ENCODE measurements around the gene STEAP2.

STEAP2 gene

DNA sequence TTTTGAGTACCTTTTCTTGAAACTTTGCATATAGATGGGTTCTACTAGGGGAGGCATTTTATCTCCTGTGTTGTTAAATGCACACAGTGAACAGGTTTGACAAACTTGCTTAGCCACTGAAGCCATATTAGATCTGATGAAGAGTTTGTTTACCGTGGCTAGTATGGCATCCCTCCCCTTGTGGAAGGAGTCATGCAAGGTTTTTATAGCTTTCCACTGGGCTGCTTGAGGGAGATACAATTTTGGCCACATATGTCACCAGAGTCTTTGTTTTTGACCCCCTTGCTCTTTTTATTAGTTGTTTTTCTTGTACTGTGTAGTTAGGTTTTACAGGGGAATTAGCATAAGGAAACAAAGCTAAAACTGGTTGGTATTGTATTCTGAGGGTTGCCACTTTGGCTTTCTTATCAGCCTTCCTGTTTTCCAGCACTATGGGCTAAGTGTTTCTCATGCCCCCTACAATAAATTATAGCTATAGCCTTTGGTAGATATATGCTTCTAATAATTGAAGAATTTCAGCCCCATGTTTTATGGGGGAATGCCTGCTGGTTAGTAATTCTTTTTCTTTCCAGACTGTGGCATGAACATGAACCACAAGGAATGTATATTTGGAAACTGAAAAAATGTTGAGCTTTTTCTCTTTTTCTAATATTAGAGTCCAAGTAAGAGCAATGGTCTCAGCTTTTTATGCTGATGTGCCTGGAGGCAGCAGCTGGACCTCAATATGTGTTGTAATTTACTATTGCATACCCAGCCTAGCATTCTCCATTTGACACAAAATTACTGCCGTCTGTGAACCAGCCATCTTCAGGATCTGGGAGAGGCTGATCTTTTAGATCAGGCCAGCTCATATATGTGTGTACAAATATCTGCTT is 18.4 kb upstream of the STEAP2 start:
- DNase-seq (ENCODE audit: low spot score), result no peak

DNA sequence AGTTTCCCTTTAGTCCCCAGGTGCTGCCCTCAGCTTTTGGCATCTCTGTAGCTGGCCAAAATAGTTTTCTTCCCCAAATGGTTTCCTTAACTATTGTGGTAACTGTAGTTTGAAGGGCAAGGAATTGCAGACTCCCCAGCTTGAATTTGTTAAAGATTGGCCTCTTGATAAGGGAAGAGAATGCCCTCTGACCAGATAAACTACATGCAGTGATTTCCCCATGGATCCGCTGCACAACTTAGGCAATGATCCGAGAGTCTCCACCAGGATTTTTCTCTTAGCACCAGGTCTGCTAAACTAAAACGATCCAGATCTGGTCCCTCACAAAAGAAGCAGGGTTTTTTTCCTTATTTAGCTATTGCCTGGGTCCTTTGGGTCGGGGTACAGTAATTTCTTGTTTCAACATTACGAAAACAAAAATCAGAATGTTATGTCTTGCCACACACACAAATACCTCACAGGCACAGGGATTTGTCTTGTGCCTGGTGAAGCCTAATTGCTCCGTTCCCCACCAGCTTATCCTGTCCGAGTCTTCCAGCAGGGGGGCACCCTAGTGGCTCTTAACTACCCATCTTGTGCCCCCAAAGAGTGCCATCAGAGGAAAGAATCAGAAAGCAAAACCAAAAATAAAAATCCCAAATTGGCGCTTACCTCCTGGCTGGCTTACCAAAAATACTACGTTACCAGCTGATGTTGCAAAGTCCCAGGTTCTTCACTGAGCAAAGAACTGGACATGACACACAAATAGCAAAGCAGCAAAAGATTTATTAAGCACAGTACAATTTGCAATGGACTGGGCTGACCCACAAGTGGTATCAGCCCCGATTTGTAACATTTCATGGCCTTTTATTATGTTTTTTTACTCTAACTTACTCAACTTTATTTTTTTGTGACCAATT is 16.4 kb upstream of the STEAP2 start:
- DNase-seq (ENCODE audit: low spot score), result no peak

DNA sequence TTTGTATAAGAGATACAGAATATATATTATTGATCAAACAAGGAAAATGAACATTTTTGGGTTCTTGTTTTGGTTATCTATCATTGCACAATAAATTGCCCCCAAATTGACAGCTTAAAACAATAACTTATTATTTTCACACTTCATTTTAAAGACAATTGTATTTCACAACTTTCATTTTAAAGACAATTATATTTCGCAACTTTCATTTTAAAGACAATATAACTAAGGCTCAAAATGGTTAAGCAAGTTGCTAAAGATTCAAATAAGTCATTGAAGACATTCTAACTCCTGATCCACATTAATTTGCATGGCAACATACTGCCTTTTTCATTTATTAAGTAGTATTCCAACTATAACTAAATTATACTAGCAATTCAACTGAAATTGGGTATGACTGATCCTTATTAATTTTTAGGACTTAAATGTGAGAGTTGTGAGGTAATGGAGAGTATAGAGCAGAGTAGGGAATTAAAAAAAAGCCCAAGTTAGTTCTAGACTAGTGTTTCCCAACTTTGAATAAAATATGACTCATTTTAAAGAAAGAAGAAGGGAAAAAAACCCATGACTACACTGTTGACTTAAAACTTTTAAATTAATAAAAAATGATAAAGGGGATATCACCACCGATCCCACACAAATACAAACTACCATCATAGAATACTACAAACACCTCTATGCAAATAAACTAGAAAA is 9.9 kb upstream of the STEAP2 start:
- DNase-seq (ENCODE audit: low spot score), result no peak

DNA sequence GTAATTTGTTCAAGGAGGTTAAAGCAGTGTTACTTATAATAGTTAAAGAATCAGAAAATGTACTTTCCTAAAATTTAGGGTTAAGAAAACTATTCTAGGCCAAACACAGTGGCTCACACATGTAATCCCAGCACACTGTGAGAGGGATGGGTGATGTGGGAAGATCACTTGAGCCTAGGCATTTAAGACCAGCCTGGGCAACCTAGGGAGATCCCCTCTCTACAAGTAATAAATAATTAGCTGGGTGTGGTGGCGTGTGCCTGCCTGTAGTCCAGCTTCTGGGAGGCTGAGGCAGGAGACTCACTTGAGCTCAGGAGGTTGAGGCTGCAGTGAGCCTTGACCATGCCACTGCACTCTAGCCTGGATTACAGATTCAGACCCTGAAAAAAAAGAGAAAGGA is 3.6 kb upstream of the STEAP2 start:
- no peak for DNase-seq (ENCODE audit: low spot score)

DNA sequence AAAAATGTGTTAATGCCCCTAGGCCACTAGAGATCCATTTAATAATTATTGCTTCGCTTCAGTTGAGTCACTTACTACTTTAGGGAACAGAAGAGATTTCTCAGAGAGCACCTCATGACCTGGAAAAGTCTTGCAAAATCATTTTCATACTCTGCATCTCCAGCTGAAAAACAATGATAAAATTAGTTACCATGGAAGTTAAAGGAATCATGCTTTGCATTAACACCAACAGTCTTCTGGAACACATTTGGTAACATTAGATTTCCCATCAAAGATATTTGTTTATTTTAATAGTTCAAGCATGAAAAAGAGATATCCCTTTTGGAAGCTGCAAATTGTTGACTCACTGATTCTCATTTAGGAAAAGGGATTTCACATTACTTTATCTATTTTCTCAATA is 1.8 kb upstream of the STEAP2 start:
- DNase-seq (ENCODE audit: low spot score), result no peak

DNA sequence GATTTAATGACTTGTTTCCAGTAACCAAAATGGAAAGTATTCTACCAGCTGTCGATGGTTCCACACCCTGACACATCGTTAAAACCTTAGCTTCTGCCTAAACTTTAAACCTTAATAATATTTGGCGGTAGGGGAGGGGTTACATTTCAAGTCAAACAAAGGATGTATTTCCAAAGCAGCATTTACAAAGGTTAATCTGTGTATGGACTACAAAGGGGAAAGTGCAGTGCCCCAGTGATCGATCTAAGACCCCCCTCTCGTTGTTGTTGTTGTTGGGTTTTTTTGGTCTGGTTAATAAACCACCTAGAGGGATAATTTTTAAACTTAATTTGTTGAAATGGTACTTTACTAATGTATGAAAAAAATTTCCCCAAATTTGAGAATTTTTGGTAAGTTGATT is 1.1 kb upstream of the STEAP2 start:
- DNase-seq (ENCODE audit: low spot score), result no peak

DNA sequence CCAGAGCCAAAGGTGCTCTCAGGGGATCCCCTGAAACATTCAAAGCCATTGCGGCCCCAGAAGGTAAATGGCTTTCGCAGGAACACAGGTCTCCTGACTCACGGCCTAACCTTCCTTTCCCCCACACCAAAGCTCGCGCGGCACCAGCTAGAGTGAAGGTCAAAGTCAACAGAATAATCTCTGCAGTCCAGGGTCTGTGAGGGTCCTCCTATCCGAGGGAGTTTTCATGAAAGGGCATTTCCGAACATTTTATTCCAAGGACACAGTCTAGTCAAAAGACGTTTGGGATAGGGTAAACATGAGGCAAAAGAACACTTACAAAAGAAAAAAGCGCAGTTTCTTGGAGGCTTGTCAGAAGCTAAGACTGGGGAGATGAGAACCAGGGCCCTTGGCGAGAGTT is 559 bp upstream of the STEAP2 start:
- DNase-seq (ENCODE audit: low spot score), result no peak

DNA sequence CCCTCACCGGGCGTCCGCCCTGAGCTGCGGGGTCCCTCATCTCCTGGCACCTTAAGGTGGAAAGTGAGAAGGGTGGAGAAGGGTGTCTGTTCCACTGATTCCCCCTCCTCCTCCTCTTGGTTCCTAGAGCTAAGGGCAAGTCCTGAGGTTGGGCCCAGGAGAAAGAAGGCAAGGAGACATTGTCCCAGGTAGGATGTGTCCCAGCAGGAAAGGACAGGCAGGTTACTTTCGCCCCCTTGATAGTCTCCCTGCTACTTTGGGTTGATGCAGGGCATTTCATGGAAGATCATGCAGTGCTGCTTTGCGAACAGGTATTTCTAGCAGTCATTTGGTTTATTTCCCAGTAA is 582 bp downstream of the STEAP2 start:
- no peak for DNase-seq (ENCODE audit: low spot score)

DNA sequence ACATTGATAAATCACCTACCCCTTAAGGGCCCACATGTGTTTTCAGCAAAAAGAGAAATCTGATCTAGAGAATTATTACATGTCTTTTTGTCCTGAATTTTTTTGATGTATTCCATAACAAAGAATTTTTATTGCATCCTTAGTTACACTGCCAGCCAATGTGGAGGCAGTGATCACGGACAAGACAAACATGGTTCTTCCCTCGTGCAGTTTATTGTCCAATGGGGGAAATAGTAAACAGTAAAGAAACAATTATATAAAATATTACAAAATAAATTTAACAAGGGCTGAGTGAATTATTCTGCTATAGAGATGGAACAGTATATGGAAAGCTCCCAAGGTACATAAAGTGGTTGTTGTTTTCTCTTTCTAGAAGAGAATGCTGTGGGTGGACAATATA is 2.0 kb downstream of the STEAP2 start:
- DNase-seq (ENCODE audit: low spot score), result no peak

DNA sequence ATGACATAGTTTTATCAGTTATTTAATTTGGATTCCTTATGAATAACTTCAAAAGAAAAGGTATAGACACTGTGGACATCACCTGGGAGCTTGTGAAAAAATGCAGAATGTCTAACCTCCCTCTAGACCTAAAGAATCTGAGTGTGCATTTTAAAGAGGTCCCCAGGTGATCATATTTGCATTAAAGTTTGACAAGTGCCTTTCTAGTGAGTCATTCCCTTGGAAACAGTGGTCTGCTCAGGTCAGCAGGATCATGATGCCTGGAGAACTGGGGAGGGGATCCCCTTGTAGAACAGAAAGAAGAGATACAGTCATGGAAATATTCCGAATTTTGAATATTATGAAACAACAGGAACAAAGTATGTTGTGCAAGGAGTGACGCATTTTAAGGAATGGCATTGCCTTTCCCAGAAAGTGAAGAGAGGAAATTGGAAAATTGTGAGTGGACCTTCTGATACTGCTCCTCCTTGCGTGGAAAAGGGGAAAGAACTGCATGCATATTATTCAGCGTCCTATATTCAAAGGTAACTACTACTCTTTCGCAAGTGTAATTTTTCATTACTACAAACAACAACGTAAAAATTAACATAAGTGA is 4.6 kb downstream of the STEAP2 start:
- DNase-seq (ENCODE audit: low spot score), result no peak

DNA sequence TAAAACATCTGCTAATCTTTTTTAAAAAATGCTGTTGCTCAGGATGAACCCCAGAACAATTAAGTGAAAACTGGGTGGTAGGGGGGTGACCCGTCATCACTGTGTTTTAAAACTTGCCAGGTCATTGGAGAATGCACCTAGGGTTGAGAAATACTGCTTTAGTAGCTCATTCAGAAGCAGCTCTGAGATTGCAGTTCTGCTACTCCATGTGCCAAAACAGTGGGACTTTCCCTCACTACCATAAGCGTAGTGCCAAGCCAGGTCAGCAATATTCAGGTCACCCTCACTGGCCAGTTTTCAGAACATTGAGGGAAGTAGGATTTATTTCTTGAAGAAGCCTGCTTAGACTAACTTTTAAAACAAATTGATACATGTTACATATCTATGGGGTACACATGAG is 5.2 kb downstream of the STEAP2 start:
- no peak for DNase-seq (ENCODE audit: low spot score)

DNA sequence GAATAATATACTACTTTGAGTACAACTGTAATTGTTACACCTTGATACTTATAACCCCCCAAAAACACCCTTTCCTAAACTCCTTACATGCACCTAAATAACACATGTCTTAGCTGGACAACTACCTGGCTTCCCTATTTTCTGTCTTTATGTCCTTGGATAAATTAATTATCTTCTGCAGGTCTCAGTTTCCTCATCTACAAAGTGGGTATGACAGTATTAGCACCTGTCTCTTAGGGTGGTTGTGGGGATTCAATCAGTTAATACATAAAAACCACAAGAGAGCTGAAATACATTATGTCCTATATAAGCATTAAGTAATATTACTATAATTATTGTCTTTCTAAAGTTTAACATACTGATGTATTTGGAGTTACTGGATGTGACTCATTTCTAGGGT is 10.8 kb downstream of the STEAP2 start:
- DNase-seq (ENCODE audit: low spot score), result no peak

DNA sequence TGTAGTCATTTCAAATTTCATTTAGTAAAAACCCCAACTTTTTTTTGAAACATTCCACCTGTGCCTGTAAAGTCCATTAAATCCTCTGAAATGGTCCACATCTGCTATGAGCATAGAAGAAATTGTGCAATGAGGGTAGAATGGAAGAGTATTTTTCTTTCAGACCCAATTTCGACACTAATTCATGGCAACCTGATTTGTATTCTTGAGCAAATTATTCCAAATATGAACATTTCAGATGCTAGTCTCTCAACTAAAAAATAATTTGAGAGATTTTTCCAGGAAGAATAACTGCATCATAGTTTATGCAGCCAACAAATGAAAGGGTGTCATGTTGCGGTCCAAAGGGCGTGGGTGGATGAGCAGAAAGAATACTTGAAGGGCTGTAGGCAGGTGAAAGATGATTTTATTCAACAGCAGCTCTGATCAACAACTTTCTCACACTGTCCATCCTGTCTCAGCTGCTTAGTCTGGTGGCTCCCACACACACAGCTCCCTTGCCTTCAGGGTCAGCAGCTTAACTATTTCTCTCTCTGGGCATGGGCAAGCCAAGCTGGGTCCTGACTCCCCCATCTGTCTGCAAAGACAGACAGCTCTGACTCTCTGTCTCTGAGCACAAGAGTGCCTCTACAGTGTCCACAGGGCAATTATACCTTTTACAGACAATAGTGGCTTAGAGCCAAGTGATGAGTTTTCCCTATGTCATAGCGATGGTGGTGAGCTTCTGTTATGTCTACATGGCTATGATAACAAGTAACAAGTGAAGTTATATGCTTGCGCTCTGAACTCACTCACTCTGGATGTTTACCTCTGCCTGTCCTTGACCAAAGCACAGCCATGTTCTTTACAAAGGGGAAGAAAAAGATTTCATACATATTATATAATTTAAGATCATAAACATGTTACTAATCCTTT is 11.5 kb downstream of the STEAP2 start:
- DNase-seq (ENCODE audit: low spot score), result no peak

DNA sequence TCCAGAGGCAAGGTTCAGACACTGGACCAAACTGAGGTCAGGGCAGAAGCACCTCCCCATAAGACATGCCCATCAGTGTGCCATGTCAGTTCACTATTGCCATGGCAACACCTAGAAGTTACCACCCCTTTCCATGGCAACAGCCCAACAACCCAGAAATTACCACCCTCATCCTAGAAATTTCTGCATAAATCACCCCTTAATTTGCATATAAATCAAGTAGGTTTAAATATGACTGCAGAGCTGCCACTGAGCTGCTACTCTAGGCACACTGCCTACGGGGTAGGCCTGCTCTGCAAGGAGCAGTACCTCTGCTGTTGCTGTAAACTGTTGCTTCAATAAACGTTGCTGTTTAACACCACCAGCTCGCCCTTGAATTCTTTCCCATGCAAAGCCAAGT is 12.7 kb downstream of the STEAP2 start:
- no peak for DNase-seq (ENCODE audit: low spot score)

DNA sequence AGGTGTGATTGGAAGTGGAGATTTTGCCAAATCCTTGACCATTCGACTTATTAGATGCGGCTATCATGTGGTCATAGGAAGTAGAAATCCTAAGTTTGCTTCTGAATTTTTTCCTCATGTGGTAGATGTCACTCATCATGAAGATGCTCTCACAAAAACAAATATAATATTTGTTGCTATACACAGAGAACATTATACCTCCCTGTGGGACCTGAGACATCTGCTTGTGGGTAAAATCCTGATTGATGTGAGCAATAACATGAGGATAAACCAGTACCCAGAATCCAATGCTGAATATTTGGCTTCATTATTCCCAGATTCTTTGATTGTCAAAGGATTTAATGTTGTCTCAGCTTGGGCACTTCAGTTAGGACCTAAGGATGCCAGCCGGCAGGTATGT is 13.6 kb downstream of the STEAP2 start:
- DNase-seq (ENCODE audit: low spot score), result no peak

DNA sequence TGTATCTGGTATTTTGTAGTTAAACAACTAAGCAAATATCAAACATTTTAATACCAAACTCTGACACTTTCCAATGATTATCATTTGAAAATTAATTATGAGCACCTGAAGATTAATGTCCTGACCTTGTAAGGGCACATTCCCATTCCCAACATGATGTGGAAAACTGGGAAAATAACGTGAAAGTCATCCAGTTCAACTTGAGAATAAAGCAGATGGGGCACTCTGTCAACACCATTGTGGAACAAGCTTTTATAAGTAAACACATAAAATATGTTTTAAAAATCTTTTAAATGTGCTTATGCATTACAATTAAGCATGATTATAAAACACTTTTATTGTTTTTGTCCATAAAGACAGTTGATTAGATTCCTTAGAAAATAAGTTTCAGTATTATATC is 14.1 kb downstream of the STEAP2 start:
- DNase-seq (ENCODE audit: low spot score), result no peak

DNA sequence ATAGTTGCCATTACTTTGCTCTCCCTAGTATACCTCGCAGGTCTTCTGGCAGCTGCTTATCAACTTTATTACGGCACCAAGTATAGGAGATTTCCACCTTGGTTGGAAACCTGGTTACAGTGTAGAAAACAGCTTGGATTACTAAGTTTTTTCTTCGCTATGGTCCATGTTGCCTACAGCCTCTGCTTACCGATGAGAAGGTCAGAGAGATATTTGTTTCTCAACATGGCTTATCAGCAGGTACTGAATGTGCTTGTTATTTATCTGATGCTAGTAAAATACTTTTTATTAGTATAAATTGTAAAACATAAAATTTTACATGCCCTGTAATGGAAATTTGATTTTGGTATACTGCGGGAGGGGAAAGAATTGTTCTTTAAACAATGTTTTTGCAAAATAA is 15.7 kb downstream of the STEAP2 start:
- no peak for DNase-seq (ENCODE audit: low spot score)

DNA sequence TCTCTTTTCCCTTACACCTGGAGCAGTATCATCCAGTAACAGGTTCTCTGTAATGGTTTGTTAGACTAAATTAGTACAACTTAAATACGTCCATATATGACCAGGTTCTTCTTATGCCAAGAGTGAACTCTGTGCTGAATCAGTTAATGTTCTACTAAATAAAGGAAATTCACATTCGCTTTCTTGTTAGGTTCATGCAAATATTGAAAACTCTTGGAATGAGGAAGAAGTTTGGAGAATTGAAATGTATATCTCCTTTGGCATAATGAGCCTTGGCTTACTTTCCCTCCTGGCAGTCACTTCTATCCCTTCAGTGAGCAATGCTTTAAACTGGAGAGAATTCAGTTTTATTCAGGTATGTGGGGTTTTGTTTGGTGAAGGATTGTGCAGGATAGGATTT is 18.1 kb downstream of the STEAP2 start:
- DNase-seq (ENCODE audit: low spot score), result no peak

DNA sequence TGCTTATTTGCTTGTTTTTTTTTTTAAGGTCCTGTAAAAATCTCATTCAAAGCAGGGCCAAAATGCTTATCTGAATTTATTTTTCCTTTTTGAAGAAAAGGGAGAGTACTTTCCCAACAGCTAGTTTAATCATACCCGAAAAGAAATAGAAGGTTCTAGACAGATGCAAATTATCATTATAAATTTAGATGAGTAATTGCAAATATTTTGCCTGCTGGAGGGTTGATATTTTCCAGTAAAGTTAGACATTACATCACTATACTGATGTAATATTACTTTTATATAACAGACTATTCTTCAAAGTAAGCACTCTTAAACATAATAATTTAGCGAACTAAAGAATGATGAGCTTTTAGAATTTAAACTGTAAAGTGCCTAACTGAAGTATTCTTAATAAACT is 19.3 kb downstream of the STEAP2 start:
- no peak for DNase-seq (ENCODE audit: low spot score)

DNA sequence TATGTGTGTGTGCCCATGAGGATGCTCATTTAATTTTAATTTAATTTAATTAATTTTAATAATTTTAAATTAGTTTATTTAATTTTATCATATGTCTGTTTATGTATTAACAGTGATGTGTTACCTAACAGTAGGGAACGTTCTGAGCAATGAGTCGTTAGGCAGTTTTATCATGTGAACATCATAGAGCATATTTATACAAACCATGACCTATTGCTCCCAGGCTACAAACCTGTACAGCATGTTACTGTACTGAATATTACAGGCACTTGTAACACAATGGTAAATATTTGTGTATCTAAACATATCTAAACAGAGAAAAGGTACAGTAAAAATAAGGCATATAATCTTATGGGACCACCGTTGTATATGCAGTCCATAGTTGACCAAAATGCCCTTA is 19.8 kb downstream of the STEAP2 start:
- DNase-seq (ENCODE audit: low spot score), result no peak

DNA sequence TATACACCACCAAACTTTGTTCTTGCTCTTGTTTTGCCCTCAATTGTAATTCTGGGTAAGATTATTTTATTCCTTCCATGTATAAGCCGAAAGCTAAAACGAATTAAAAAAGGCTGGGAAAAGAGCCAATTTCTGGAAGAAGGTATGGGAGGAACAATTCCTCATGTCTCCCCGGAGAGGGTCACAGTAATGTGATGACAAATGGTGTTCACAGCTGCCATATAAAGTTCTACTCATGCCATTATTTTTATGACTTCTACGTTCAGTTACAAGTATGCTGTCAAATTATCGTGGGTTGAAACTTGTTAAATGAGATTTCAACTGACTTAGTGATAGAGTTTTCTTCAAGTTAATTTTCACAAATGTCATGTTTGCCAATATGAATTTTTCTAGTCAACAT is 20.9 kb downstream of the STEAP2 start:
- no peak for DNase-seq (ENCODE audit: low spot score)
